ENCODE measurements around the gene PRSS21. TPM values are rescaled to one million over a fixed set of nuclear protein-coding genes. Genes with fewer than 3 reads are reported as not detected.

PRSS21 gene
- total RNA-seq, 2 experiments from 2014 or later, result 3.0 to 4.0 TPM

GRCh38 chr16:2839650-2840450, 22.8 kb downstream of the PRSS21 start:
- Mint-ChIP-seq H3K27ac (peak overlapping the region; percentile 26), H3K9me3 (no peaks in the 10 kb centered on the region), H3K36me3 (ENCODE audit: low read depth) (no peaks in the 10 kb centered on the region), H3K4me3 (no peak overlapping the region), H3K4me1 (peaks cover 38% of the 10 kb centered on the region), H3K27me3 (peaks cover 2% of the 10 kb centered on the region)
- POLR2A ChIA-PET, result interaction anchor here (0.8 to 2.5 kb wide), 7 partner anchors 16 to 167 kb away, joined by 3 to 17 read pairs (median 4); no protein-coding TSS in a partner anchor
- no peak for DNase-seq
- CTCF ChIA-PET, result interaction anchor here (1.0 to 3.5 kb wide), 12 partner anchors 26 to 140 kb away, joined by 3 to 43 read pairs (median 4); partner anchors contain the start of genes FLYWCH1, FLYWCH2 and PKMYT1

DNA sequence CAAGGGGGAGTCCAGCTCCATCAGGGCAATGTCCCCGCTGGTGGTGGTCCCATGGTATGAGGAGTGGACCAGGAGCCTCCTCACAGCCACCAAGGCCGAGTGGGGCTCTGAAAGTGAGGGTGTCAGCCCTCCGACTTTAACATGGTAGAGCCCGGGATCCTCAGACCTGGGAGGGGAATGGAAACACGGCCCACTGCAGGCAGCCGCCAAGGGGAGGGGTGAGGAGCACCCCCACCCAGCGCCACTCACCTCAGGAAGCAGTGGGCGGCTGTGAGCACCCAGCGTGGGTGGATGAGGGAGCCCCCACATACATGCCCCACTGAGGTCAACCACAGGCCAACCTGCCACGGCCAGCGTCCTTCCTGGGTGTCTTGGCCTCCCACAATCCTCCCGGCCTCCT, 23.9 kb downstream of the PRSS21 start:
- Mint-ChIP-seq H3K36me3 (ENCODE audit: low read depth) (no peaks in the 10 kb centered on the region), H3K9me3 (no peaks in the 10 kb centered on the region), H3K27me3 (peaks cover 2% of the 10 kb centered on the region), H3K4me1 (peaks cover 41% of the 10 kb centered on the region), H3K4me3 (no peak overlapping the region), H3K27ac (no peak overlapping the region)
- DNase-seq, result no peak
- CTCF ChIA-PET, result interaction anchor here (3.5 kb wide), 1 partner anchor 27 kb away, joined by 43 read pairs; no protein-coding TSS in a partner anchor
- POLR2A ChIA-PET, result interaction anchor here (1.0 to 1.4 kb wide), 2 partner anchors 30 to 62 kb away, joined by 3 to 4 read pairs; no protein-coding TSS in a partner anchor

DNA sequence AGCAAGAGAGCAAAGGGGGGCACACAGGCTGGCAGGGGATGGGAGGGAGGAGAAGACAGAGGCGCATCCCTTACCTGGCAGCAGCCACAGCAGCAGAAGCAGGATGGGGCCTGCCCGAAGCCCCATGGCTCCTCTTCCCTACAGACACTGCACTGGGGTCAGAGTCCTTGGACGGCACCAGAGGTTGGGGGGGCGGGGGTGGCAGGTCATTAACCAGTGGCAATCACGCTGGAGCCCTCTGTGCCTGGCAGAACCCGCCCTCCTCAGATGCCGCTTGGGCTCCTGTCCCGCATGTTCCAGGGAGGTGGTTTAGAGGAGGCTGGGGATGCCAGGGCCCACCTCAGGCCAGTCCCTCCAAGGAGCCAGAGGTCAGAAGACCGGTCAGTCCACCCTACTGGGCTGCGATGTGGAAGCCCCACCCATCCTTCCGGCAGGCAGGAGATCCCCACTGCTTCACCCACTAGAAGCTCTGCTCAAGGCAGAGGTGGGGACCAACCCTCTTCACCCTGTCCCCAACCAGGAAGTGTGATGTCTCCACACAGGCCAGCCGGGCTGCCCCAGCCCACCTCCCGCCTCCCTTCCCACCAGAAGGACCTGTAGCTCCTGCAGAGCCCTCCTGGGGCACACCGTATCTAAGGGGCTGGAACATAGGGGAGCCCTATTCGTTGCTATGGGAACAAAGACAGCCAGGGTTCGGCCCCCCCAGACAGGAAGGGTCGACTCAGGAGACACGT, 24.7 kb downstream of the PRSS21 start:
- peak overlapping the region; percentile 76 for H3K27ac Mint-ChIP-seq
- ChIA-PET POLR2A (interaction anchor here (0.7 to 1.6 kb wide), 4 partner anchors 26 to 89 kb away, joined by 3 to 7 read pairs (median 4); no protein-coding TSS in a partner anchor), CTCF (interaction anchor here (1.1 to 2.2 kb wide), 4 partner anchors 26 to 85 kb away, joined by 4 to 15 read pairs (median 6); partner anchors contain the start of gene FLYWCH2)
- DNase-seq, result no peak
- no peaks in the 10 kb centered on the region for H3K9me3 Mint-ChIP-seq
- H3K27me3 Mint-ChIP-seq, result peaks cover 2% of the 10 kb centered on the region
- H3K36me3 Mint-ChIP-seq (ENCODE audit: low read depth), result no peaks in the 10 kb centered on the region
- peaks cover 47% of the 10 kb centered on the region for H3K4me1 Mint-ChIP-seq
- H3K4me3 Mint-ChIP-seq, result no peak overlapping the region

- CTCF ChIA-PET, result interaction anchor here (1.1 to 2.3 kb wide), 6 partner anchors 12 to 85 kb away, joined by 3 to 15 read pairs (median 6); partner anchors contain the start of gene FLYWCH2
- Mint-ChIP-seq H3K4me3 (peak overlapping the region; percentile 27), H3K4me1 (peaks cover 51% of the 10 kb centered on the region), H3K27me3 (peaks cover under 1% of the 10 kb centered on the region), H3K9me3 (no peaks in the 10 kb centered on the region), H3K27ac (peak overlapping the region; percentile 76), H3K36me3 (ENCODE audit: low read depth) (no peaks in the 10 kb centered on the region)
- POLR2A ChIA-PET, result interaction anchor here (0.7 to 1.6 kb wide), 4 partner anchors 26 to 90 kb away, joined by 3 to 7 read pairs (median 4); no protein-coding TSS in a partner anchor
- DNase-seq, result peak; percentile 76
Measured at GRCh38 chr16:2842340-2843000, 25.4 kb downstream of the PRSS21 start.

DNA sequence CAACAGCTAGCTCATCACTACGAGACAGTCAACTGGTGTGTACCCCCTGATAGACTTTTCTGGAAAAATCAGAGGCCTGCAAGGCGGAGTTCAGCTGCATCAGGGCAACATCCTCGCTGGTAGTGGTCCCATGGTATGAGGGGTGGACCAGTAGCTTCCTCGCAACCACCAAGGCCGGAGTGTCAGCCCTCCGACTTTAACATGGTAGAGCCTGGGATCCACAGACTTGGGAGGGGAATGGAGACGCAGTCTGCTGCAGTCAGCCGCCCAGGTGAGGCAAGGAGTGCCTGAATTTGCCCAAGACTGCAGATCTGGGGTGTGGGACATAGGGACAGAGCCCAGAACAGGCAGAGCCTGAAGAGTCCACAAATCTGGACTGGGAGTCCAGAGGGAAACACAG, 26.5 kb downstream of the PRSS21 start:
- ChIA-PET POLR2A (interaction anchor here (1.4 kb wide), 1 partner anchor 25 kb away, joined by 4 read pairs; no protein-coding TSS in a partner anchor), CTCF (interaction anchor here (1.2 to 2.8 kb wide), 5 partner anchors 11 to 29 kb away, joined by 3 to 22 read pairs (median 8); no protein-coding TSS in a partner anchor)
- H3K36me3 Mint-ChIP-seq (ENCODE audit: low read depth), result no peaks in the 10 kb centered on the region
- H3K27me3 Mint-ChIP-seq, result no peaks in the 10 kb centered on the region
- peaks cover 46% of the 10 kb centered on the region for H3K4me1 Mint-ChIP-seq
- no peak for DNase-seq
- H3K27ac Mint-ChIP-seq, result peak overlapping the region; percentile 9
- no peak overlapping the region for H3K4me3 Mint-ChIP-seq
- no peaks in the 10 kb centered on the region for H3K9me3 Mint-ChIP-seq

DNA sequence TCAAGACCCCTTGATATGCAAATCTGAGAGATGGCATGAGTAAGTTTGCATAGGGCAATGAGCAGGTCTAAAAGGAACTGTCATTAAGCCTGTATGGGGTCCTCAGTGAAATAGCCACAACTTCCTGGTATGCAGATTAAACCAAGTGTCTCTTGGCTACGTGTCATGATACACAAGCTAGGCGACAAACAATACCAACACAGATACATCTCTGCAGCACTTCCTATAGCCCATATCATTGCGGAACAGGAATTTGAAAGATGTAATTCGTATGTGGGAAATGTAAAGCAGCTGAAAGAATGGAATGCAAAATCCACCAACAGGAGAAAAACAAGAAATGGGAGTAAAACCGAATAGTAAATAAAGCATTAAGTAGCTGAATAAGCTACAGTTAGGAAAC, 28.1 kb downstream of the PRSS21 start:
- Mint-ChIP-seq H3K36me3 (ENCODE audit: low read depth) (no peaks in the 10 kb centered on the region), H3K4me1 (peaks cover 40% of the 10 kb centered on the region), H3K27ac (peak overlapping the region; percentile 5), H3K27me3 (peaks cover 7% of the 10 kb centered on the region), H3K4me3 (no peak overlapping the region), H3K9me3 (no peaks in the 10 kb centered on the region)
- ChIA-PET CTCF (interaction anchor here (0.7 to 2.8 kb wide), 4 partner anchors 9 to 76 kb away, joined by 3 to 22 read pairs (median 6); no protein-coding TSS in a partner anchor), POLR2A (interaction anchor here (0.9 kb wide), 1 partner anchor 23 kb away, joined by 4 read pairs; no protein-coding TSS in a partner anchor)
- no peak for DNase-seq

DNA sequence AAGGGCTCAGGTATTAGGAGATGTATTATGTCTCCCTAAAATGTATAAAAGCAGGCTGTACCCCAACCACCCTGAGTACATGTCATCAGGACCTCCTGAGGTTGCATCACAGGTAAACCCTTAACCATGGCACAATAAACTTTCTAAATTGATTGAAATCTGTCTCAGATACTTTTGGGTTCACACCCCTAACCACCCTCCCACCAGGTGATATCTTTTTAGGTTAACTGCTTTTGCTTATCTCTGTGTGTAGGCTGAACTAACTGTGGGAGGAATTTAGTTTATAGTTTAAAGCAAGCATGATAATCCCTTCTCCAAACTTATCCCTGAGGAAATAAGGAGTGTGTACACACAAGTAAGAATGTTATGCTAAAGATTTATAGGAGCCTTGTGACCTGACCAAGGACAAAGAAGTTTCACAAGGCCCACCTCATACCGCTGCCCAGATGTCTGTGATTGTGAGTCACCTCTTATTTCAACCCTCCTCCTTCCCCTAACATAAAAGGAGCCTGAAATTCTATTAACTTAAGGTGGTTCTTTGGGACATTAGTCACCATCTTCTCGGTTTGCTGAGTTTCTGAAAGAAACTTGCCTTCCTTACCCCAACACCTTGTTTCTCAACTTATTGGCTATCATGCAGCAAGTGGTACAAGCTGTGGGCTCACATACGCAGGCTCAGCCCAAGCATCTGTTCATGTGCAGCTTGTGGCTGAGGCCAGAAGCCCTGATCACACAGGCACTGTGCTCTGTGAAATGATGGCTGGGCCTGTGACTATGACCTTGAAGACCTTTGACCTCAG, 29.7 kb downstream of the PRSS21 start:
- H3K36me3 Mint-ChIP-seq (ENCODE audit: low read depth), result no peaks in the 10 kb centered on the region
- H3K4me1 Mint-ChIP-seq, result peaks cover 29% of the 10 kb centered on the region
- peak overlapping the region; percentile 27 for H3K27ac Mint-ChIP-seq
- H3K9me3 Mint-ChIP-seq, result no peaks in the 10 kb centered on the region
- no peak for DNase-seq
- peaks cover 8% of the 10 kb centered on the region for H3K27me3 Mint-ChIP-seq
- ChIA-PET CTCF (interaction anchor here (2.8 kb wide), 1 partner anchor 22 kb away, joined by 22 read pairs; no protein-coding TSS in a partner anchor), POLR2A (interaction anchor here (1.0 kb wide), 1 partner anchor 22 kb away, joined by 3 read pairs; no protein-coding TSS in a partner anchor)
- H3K4me3 Mint-ChIP-seq, result no peak overlapping the region

GRCh38 chr16:2848933-2849725, 32.1 kb downstream of the PRSS21 start:
- Mint-ChIP-seq H3K36me3 (ENCODE audit: low read depth) (peaks cover 2% of the 10 kb centered on the region), H3K4me1 (peaks cover 15% of the 10 kb centered on the region), H3K9me3 (peaks cover 3% of the 10 kb centered on the region), H3K27ac (no peak overlapping the region), H3K4me3 (no peak overlapping the region), H3K27me3 (peaks cover 8% of the 10 kb centered on the region)
- POLR2A ChIA-PET, result no interaction called here
- no peak for DNase-seq
- CTCF ChIA-PET, result no interaction called here

DNA sequence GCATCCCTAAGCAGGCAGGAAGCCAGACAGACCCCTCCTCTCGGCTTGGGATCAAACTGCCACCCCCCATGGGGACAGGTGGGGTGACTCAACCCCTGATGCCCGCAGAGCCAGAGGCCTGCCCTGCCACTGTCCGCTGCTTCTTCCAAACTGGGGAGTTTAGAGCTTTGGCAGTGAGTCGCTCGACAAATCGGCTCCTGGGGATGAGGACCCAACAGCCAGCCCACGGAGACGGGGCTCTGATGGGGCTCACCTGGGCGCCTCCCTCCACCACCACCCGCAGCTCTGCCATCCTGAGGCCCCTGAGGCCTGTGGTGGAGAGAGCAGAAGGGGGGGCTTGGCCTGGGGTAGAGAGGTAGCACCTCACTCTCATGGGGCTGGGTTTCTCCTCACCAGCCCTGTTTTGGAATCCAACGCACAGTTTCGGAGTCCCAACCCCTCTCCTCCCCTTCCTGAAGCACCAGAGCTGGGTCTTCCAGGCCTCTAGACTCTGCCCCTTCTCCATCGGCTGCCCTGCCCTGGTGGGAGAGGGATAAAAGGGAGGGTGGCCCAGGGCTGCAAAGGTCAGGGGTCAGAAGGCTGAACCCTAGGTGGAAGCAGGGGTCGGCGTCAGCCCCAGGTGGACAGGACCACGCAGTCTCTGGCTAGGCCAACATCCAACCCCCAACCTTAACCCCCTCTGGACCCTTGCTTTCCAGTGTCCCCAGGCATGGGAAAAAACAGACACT, 35.1 kb downstream of the PRSS21 start:
- H3K9me3 Mint-ChIP-seq, result peaks cover 13% of the 10 kb centered on the region
- H3K4me1 Mint-ChIP-seq, result peaks cover 3% of the 10 kb centered on the region
- H3K36me3 Mint-ChIP-seq (ENCODE audit: low read depth), result peaks cover 9% of the 10 kb centered on the region
- no peak for DNase-seq
- no peak overlapping the region for H3K4me3 Mint-ChIP-seq
- CTCF ChIA-PET, result no interaction called here
- H3K27me3 Mint-ChIP-seq, result peaks cover 11% of the 10 kb centered on the region
- POLR2A ChIA-PET, result no interaction called here
- H3K27ac Mint-ChIP-seq, result no peak overlapping the region

GRCh38 chr16:2852731-2853507, 35.9 kb downstream of the PRSS21 start:
- peaks cover 13% of the 10 kb centered on the region for H3K9me3 Mint-ChIP-seq
- POLR2A ChIA-PET, result interaction anchor here (1.4 kb wide), 1 partner anchor 74 kb away, joined by 3 read pairs; no protein-coding TSS in a partner anchor
- H3K27ac Mint-ChIP-seq, result no peak overlapping the region
- CTCF ChIA-PET, result interaction anchor here (1.2 to 2.7 kb wide), 3 partner anchors 9 to 74 kb away, joined by 3 to 15 read pairs (median 8); no protein-coding TSS in a partner anchor
- H3K4me1 Mint-ChIP-seq, result peaks cover 5% of the 10 kb centered on the region
- peaks cover 15% of the 10 kb centered on the region for H3K27me3 Mint-ChIP-seq
- H3K4me3 Mint-ChIP-seq, result no peak overlapping the region
- no peak for DNase-seq
- peaks cover 9% of the 10 kb centered on the region for H3K36me3 Mint-ChIP-seq (ENCODE audit: low read depth)

All from activated CD4-positive, alpha-beta memory T cell treated with anti-CD3 and anti-CD28 coated beads, Interleukin-2, amount 10 ng/mL, durations not matched to agents 7 days and 5 days (primary cell).